Ectodermal cell (in vitro differentiated cells): ENCODE measurements around the gene GSDMA.
"Not testable (repeated sequence)": the region's sequence is repeated elsewhere in the genome, so short reads cannot be mapped to it uniquely, and the experiment has no call there.

ENCODE experiments used
- H3K27ac ChIP-seq: 2 replicates; pipeline ENCODE4 v1.7.0; 2013; ENCODE audit warnings: mild to moderate bottlenecking, low read depth, low read length; ENCODE audit not compliant: insufficient read depth, poor library complexity, severe bottlenecking
- H3K27me3 ChIP-seq: 2 replicates; pipeline ENCODE4 v1.7.0; 2013; ENCODE audit warnings: mild to moderate bottlenecking, low read length; ENCODE audit not compliant: insufficient read depth, control insufficient read depth, poor library complexity, severe bottlenecking
- H3K36me3 ChIP-seq: one replicate; pipeline ENCODE4 v1.7.0; 2013; ENCODE audit warnings: low read length; ENCODE audit not compliant: control insufficient read depth, insufficient read depth
- H3K4me1 ChIP-seq: one replicate; pipeline ENCODE4 v1.7.0; 2013; ENCODE audit warnings: low read length; ENCODE audit not compliant: control insufficient read depth, insufficient read depth
- H3K4me3 ChIP-seq: 2 replicates; pipeline ENCODE4 v1.7.0; 2013; ENCODE audit warnings: low read depth, low read length, control low read depth; ENCODE audit not compliant: insufficient read depth
- H3K9me3 ChIP-seq: 2 replicates; pipeline ENCODE4 v1.7.0; 2013; ENCODE audit warnings: mild to moderate bottlenecking, low read length, moderate library complexity; ENCODE audit not compliant: control insufficient read depth
- WGBS, 2 experiments: methylation state at CpG; one replicate each; pipeline ENCODE4 v1.1.7; 2013; ENCODE audit warnings: missing lambda C conversion rate in 2 of 2; 5-methylcytosine and 5-hydroxymethylcytosine counted together

The GSDMA gene

DNA sequence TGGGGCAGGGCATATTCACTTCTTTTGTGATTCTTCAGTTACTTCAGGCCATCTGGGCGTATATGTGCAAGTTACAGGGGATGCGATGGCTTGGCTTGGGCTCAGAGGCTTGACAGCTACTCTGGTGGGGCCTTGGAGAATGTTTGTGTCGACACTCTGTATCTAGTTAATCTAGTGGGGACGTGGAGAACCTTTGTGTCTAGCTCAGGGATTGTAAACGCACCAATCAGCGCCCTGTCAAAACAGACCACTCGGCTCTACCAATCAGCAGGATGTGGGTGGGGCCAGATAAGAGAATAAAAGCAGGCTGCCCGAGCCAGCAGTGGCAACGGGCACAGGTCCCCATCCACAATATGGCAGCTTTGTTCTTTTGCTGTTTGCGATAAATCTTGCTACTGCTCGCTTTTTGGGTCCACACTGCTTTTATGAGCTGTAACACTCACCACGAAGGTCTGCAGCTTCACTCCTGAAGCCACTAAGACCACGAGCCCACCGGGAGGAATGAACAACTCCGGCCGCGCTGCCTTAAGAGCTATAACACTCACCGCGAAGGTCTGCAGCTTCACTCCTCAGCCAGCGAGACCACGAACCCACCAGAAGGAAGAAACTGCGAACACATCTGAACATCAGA, 49.3 kb downstream of the GSDMA start:
- WGBS, 2 experiments = 91 to 92% methylated on average over 22 of the region's 22 CpGs
- H3K27ac ChIP-seq, H3K27me3 ChIP-seq, H3K36me3 ChIP-seq, H3K4me3 ChIP-seq, H3K9me3 ChIP-seq: not testable (repeated sequence)
- H3K4me1 ChIP-seq = peaks cover 11% of the 10 kb centered on the region

DNA sequence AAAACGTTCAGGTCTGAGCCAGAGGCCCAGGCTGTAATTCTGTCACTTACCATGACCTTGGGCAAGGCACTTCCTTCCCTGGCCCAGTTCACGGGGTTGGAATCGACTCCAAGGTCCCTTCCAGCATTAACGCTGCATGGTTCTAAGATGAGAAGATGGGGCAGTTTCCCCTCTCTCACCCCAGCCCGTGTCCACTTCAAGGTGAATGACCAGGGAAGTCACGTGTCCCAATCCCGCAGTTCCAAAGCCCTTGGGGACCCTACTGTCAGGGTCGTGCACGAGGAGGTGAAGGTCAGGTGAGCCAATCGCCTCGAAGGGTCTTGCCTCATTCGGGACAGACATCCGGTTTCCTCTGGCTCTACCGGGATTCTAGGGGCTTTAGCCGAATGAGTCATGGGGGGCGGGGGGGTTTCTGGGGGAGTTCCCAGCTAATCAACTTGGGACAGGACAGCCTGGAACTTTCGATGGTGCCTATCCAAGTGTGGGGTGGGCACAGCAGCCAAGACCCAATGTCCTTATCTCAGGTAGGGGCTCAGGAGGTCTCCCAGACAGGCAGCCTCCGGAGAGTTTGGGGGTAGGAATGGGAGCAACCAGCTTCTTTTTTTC, 51.7 kb downstream of the GSDMA start:
- H3K9me3 ChIP-seq = no peaks in the 10 kb centered on the region
- no peak overlapping the region for H3K4me3 ChIP-seq
- no peaks in the 10 kb centered on the region for H3K36me3 ChIP-seq
- H3K27me3 ChIP-seq = no peaks in the 10 kb centered on the region
- WGBS, 2 experiments = 72 to 78% methylated on average over 18 of the region's 18 CpGs
- H3K4me1 ChIP-seq = peaks cover 27% of the 10 kb centered on the region
- H3K27ac ChIP-seq = no peak overlapping the region

DNA sequence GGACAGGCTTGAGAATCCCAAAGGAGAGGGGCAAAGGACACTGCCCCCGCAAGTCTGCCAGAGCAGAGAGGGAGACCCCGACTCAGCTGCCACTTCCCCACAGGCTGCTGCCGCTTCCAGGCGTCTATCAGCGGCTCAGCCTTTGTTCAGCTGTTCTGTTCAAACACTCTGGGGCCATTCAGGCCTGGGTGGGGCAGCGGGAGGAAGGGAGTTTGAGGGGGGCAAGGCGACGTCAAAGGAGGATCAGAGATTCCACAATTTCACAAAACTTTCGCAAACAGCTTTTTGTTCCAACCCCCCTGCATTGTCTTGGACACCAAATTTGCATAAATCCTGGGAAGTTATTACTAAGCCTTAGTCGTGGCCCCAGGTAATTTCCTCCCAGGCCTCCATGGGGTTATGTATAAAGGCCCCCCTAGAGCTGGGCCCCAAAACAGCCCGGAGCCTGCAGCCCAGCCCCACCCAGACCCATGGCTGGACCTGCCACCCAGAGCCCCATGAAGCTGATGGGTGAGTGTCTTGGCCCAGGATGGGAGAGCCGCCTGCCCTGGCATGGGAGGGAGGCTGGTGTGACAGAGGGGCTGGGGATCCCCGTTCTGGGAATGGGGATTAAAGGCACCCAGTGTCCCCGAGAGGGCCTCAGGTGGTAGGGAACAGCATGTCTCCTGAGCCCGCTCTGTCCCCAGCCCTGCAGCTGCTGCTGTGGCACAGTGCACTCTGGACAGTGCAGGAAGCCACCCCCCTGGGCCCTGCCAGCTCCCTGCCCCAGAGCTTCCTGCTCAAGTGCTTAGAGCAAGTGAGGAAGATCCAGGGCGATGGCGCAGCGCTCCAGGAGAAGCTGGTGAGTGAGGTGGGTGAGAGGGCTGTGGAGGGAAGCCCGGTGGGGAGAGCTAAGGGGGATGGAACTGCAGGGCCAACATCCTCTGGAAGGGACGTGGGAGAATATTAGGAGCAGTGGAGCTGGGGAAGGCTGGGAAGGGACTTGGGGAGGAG, 52.5 kb downstream of the GSDMA start, which contains the start of gene CSF3:
CSF3 (plus strand) TSS at position 436 of the 993 bp plus-strand sequence; CDS start at position 471, 35 bp downstream.
- no peaks in the 10 kb centered on the region for H3K27me3 ChIP-seq
- no peaks in the 10 kb centered on the region for H3K9me3 ChIP-seq
- peaks cover 31% of the 10 kb centered on the region for H3K4me1 ChIP-seq
- no peaks in the 10 kb centered on the region for H3K36me3 ChIP-seq
- 57 to 58% methylated on average over 20 of the region's 20 CpGs for WGBS, 2 experiments
- no peak within 1 kb of the TSS for H3K4me3 ChIP-seq
- no peak within 1 kb of the TSS for H3K27ac ChIP-seq

DNA sequence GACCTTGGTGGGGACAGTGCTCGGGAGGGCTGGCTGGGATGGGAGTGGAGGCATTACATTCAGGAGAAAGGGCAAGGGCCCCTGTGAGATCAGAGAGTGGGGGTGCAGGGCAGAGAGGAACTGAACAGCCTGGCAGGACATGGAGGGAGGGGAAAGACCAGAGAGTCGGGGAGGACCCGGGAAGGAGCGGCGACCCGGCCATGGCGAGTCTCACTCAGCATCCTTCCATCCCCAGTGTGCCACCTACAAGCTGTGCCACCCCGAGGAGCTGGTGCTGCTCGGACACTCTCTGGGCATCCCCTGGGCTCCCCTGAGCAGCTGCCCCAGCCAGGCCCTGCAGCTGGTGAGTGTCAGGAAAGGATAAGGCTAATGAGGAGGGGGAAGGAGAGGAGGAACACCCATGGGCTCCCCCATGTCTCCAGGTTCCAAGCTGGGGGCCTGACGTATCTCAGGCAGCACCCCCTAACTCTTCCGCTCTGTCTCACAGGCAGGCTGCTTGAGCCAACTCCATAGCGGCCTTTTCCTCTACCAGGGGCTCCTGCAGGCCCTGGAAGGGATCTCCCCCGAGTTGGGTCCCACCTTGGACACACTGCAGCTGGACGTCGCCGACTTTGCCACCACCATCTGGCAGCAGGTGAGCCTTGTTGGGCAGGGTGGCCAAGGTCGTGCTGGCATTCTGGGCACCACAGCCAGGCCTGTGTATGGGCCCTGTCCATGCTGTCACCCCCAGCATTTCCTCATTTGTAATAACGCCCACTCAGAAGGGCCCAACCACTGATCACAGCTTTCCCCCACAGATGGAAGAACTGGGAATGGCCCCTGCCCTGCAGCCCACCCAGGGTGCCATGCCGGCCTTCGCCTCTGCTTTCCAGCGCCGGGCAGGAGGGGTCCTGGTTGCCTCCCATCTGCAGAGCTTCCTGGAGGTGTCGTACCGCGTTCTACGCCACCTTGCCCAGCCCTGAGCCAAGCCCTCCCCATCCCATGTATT, 53.5 kb downstream of the GSDMA start:
- H3K36me3 ChIP-seq = peaks cover 2% of the 10 kb centered on the region
- peaks cover 31% of the 10 kb centered on the region for H3K4me1 ChIP-seq
- H3K9me3 ChIP-seq = no peaks in the 10 kb centered on the region
- WGBS, 2 experiments = 87 to 89% methylated on average over 26 of the region's 26 CpGs
- H3K27ac ChIP-seq = no peak overlapping the region
- no peaks in the 10 kb centered on the region for H3K27me3 ChIP-seq
- H3K4me3 ChIP-seq = no peak overlapping the region

DNA sequence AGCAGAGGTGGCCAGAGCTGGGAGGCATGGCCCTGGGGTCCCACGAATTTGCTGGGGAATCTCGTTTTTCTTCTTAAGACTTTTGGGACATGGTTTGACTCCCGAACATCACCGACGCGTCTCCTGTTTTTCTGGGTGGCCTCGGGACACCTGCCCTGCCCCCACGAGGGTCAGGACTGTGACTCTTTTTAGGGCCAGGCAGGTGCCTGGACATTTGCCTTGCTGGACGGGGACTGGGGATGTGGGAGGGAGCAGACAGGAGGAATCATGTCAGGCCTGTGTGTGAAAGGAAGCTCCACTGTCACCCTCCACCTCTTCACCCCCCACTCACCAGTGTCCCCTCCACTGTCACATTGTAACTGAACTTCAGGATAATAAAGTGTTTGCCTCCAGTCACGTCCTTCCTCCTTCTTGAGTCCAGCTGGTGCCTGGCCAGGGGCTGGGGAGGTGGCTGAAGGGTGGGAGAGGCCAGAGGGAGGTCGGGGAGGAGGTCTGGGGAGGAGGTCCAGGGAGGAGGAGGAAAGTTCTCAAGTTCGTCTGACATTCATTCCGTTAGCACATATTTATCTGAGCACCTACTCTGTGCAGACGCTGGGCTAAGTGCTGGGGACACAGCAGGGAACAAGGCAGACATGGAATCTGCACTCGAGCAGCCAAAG, 54.7 kb downstream of the GSDMA start:
- 70 to 71% methylated on average over 15 of the region's 15 CpGs for WGBS, 2 experiments
- peaks cover 31% of the 10 kb centered on the region for H3K4me1 ChIP-seq
- no peak overlapping the region for H3K4me3 ChIP-seq
- no peak overlapping the region for H3K27ac ChIP-seq
- peaks cover 7% of the 10 kb centered on the region for H3K36me3 ChIP-seq
- H3K9me3 ChIP-seq = no peaks in the 10 kb centered on the region
- H3K27me3 ChIP-seq = no peaks in the 10 kb centered on the region

DNA sequence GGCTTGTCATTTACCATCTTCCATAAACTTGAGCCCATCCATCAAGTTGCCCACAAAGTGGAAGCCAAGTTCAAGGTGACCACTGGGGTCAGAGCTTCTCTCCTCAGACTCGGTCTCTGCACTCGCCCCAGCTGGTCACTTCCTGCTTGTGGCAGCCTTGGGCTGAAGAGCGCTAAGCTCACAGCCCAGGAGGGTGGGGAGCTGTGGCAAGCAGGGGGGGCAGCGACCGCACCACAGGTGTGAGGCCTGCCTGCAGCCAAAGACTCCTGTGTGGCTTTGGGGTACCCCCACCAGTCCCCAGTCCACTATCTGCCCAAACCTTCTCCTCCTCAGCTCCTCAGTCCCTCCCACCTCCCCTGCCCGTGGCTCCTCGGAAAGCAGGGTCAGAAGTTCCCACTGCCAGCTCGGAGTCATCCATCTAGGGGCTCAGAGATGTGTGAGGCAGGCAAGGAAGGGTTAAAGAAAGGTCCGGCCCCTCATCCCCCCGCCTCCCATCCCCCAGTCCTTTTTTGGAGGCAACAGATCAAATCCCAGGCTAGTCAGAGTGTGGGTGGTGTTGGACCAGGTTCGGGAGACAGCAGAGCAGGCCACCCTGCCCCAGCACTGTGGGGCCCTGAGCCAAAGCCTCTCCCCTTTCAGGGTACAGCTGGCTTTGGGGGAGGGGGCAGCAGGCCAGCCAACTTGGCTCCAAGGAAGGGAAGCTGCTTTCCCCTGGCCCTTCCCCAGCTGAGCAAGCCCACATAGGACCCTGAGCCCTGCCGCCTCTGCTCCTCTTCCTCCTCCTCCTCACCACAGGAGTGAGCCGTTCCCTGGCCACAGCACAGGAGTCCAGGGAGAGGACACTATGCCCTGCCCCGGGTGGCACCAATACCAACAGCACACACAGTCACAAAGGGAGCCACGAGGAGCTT, 55.7 kb downstream of the GSDMA start:
- peak overlapping the region; percentile 52 for H3K27ac ChIP-seq

DNA sequence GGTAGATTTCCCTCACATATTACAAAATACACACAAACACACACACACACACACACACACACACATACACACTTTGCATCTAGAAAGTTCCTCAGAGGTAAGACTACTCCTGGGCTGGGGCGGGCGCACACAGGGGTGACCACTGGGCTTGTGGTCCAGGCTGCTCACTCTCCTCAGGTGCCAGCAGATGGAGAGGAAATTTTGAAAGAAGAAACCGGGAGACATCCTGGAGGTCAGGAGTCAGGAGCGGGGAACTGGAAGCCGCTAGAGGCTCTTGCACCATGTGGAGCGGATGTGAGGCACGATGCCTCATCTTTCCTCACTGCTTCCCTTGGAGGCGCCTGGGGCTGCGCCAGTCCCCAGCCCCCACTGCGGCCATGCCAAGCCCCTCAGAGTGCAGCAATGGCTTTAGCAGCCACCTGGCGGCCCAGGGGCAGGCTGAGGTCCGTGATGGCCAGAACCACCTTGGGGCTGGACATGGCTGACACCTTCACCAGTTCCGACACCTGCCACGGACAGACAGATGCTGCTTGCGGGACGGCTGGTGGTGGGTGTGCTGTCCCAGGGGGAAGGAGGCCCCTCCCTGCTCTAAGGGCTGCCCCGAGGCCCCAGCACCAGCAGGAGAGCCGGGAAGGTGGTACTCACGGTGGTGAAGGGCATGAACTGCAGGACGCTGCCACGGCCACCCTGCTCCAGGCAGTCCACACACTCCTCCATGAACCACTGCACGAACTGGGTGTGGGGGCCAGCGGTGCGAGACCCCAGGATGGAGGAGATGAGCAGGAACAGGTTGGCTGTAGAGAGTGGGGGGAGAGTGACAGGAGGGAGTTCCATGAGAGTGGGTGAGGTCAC, 56.6 kb downstream of the GSDMA start:
- peak overlapping the region; percentile 52 for H3K27ac ChIP-seq
- no peaks in the 10 kb centered on the region for H3K27me3 ChIP-seq
- peaks cover 11% of the 10 kb centered on the region for H3K36me3 ChIP-seq
- no peaks in the 10 kb centered on the region for H3K9me3 ChIP-seq
- no peak overlapping the region for H3K4me3 ChIP-seq
- peaks cover 31% of the 10 kb centered on the region for H3K4me1 ChIP-seq
- WGBS, 2 experiments = 82 to 83% methylated on average over 24 of the region's 24 CpGs

More for the DNA sequence above, 55.7 kb downstream of the GSDMA start:
- Histone ChIP-seq H3K27me3 (no peaks in the 10 kb centered on the region), H3K36me3 (peaks cover 11% of the 10 kb centered on the region), H3K4me3 (no peak overlapping the region), H3K9me3 (no peaks in the 10 kb centered on the region), H3K4me1 (peaks cover 31% of the 10 kb centered on the region)
- WGBS, 2 experiments = 27 to 29% methylated on average over 15 of the region's 15 CpGs

DNA sequence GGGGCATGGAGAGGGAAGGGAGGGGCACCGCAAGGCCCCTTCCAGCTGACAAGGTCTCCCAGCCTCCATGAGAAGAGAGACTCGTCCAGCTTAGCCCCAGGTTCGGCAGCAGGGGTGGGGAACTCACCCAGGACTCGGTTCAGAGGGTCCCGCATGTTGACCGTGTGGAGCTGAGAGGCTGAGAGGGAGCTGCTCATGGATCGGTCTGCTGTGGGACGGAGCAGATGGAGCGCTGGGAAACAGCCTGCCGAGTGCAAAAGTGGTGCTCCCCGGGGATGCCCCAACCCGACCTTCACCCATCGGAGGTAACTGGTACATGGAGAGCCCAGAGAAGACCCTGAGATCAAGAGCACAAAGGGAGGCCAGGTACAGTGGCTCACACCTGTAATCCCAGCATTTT, 57.3 kb downstream of the GSDMA start:
- Histone ChIP-seq H3K4me1 (peaks cover 27% of the 10 kb centered on the region), H3K27ac (no peak overlapping the region), H3K27me3 (no peaks in the 10 kb centered on the region), H3K36me3 (peaks cover 16% of the 10 kb centered on the region), H3K4me3 (no peak overlapping the region), H3K9me3 (no peaks in the 10 kb centered on the region)
- WGBS, 2 experiments = 93 to 94% methylated on average over 13 of the region's 13 CpGs
